ENCODE measurements around the gene PCYT1B.

DNA sequence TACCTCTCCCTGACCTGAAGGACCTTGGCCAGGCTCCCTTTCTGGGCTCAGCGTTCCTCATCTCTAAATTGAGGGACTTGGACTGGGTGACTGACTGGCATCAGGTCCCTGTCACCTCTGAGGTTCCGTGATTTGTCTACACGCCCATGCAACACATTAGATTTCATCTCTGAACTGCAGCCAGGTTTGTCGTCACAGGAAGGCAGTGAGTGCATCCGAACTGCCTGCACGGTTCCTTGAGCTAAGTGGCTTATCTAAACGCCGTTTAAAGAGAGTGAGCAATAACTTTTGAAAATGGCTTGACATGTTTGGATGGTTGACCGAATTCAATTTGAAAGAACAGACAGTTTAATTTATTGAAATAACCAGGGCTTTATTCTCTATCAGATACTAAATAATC lies 70.1 kb downstream of the PCYT1B start:
- no peak for TF ChIP-seq CTCF (IDR thresholded peaks at IDR 0.05 in 4 of 5, conservative IDR thresholded peaks at IDR 0.05 in 1 of 5)
- TF ChIP-seq POLR2A (IDR thresholded peaks at IDR 0.05) = no peak

Data from gastrocnemius medialis (tissue), 4 donors.